GM04504 (cell line): ENCODE results near the gene PADI6.

ENCODE experiments used
- DNase-seq: peaks from one replicate; pipeline ENCODE4 v3.0.0-alpha.2; 2012; ENCODE audit warnings: low read depth

The PADI6 gene

GRCh38 chr1:17356387-17357026 is 15.5 kb upstream of the PADI6 start:
- no peak for DNase-seq

GRCh38 chr1:17358557-17358956 is 13.4 kb upstream of the PADI6 start:
- DNase-seq, result no peak

GRCh38 chr1:17359031-17359430 is 13.0 kb upstream of the PADI6 start:
- no peak for DNase-seq

GRCh38 chr1:17359808-17360207 is 12.2 kb upstream of the PADI6 start:
- no peak for DNase-seq

- DNase-seq, result no peak
Observed at GRCh38 chr1:17360272-17360956, 11.6 kb upstream of the PADI6 start.

GRCh38 chr1:17361687-17362086 is 10.3 kb upstream of the PADI6 start:
- no peak for DNase-seq

GRCh38 chr1:17363351-17363750 is 8.6 kb upstream of the PADI6 start:
- DNase-seq, result no peak

GRCh38 chr1:17363771-17364170 is 8.2 kb upstream of the PADI6 start:
- DNase-seq, result no peak

GRCh38 chr1:17365293-17365692 is 6.7 kb upstream of the PADI6 start:
- DNase-seq, result no peak

- no peak for DNase-seq
Observed at GRCh38 chr1:17369466-17369865, 2.5 kb upstream of the PADI6 start.

GRCh38 chr1:17370618-17371017 is 1.4 kb upstream of the PADI6 start:
- DNase-seq, result no peak

GRCh38 chr1:17372955-17373354 is 959 bp downstream of the PADI6 start:
- no peak for DNase-seq

GRCh38 chr1:17375651-17376050 is 3.7 kb downstream of the PADI6 start:
- DNase-seq, result no peak

GRCh38 chr1:17377325-17377953 is 5.4 kb downstream of the PADI6 start:
- no peak for DNase-seq

GRCh38 chr1:17381161-17381560 is 9.2 kb downstream of the PADI6 start:
- DNase-seq, result no peak

- DNase-seq, result no peak
Observed at GRCh38 chr1:17392199-17392740, 20.3 kb downstream of the PADI6 start.

GRCh38 chr1:17393230-17393629 is 21.2 kb downstream of the PADI6 start:
- DNase-seq, result no peak

GRCh38 chr1:17397910-17398695 is 26.1 kb downstream of the PADI6 start:
- DNase-seq, result no peak

- DNase-seq, result no peak
Observed at GRCh38 chr1:17400725-17401341, 28.8 kb downstream of the PADI6 start.

- no peak for DNase-seq
Observed at GRCh38 chr1:17401841-17402240, 29.8 kb downstream of the PADI6 start.

- DNase-seq, result no peak
Observed at GRCh38 chr1:17403081-17403480, 31.1 kb downstream of the PADI6 start.
